Sigmoid colon (tissue), 7 donors: Measurements from ENCODE around the gene SPOCK1. TPM values are rescaled to one million over a fixed set of nuclear protein-coding genes. Genes with fewer than 3 reads are reported as not detected.

Experiments
- DNase-seq: peaks from one replicate; pipeline ENCODE4 v3.0.0-alpha.2; 2019
- H3K27ac ChIP-seq, 4 donors: fragments of 200-600 bp; sonication (generic); one replicate each; pipeline ENCODE4 v1.5.1; 2016 to 2019; ENCODE audit warnings: mild to moderate bottlenecking in 1 of 4
- H3K27me3 ChIP-seq, 3 donors: fragments of 200-600 bp; sonication (generic); one replicate each; pipeline ENCODE4 v1.5.1; 2019; ENCODE audit warnings: mild to moderate bottlenecking in 1 of 3
- H3K36me3 ChIP-seq, 4 donors: fragments of 200-600 bp; sonication (generic); one replicate each; pipeline ENCODE4 v1.5.1; 2016 to 2019
- H3K4me1 ChIP-seq, 4 donors: fragments of 200-600 bp; sonication (generic); one replicate each; pipeline ENCODE4 v1.5.1; 2017 to 2019
- H3K4me3 ChIP-seq, 4 donors: fragments of 200-600 bp; sonication (generic); one replicate each; pipeline ENCODE4 v1.5.1; 2017 to 2019; ENCODE audit warnings: mild to moderate bottlenecking in 2 of 4, moderate library complexity in 1 of 4
- H3K9me3 ChIP-seq, 4 donors: fragments of 200-600 bp in 3 of 4; sonication (generic) in 3 of 4; one replicate each; pipeline versions ENCODE4 v1.5.1 to v1.6.1; 2013 to 2019
- CTCF ChIP-seq, 4 experiments: fragments of 450-650 bp in 3 of 4; fragments of 200-600 bp in 1 of 4; IDR thresholded peaks; one replicate each; pipeline ENCODE4 v1.5.1; 2016 to 2019; ENCODE audit warnings: antibody characterized with exemption in 4 of 4, mild to moderate bottlenecking in 3 of 4, moderate library complexity in 2 of 4
- EP300 ChIP-seq, 4 donors: sonication (generic); formaldehyde crosslinking; IDR thresholded peaks; one replicate each; pipeline ENCODE4 v1.6.1; 2017; ENCODE audit warnings: antibody characterized with exemption in 4 of 4
- POLR2A ChIP-seq, 2 donors: fragments of 450-650 bp; IDR thresholded peaks; one replicate each; pipeline ENCODE4 v1.6.1; 2016; ENCODE audit warnings: antibody characterized with exemption in 2 of 2, mild to moderate bottlenecking in 2 of 2, moderate library complexity in 2 of 2
- POLR2AphosphoS5 ChIP-seq, 4 donors: sonication (generic); formaldehyde crosslinking; IDR thresholded peaks; one replicate each; pipeline ENCODE4 v1.6.1; 2017; ENCODE audit warnings: antibody characterized with exemption in 4 of 4
- WGBS, 2 donors: extraction: QIAGEN DNeasy Blood & Tissue Kit; methylation state at CpG; one replicate each; pipeline ENCODE4 v1.1.7; 2013; 5-methylcytosine and 5-hydroxymethylcytosine counted together
- intact Hi-C: fragments of 100-400 bp; cut with DNase I; formaldehyde crosslinking; loops from one replicate; pipeline ENCODE4 v1.15.1; 2023
- polyA plus RNA-seq, 3 donors: library from polyadenylated mRNA; stranded (reverse); fragments of 200-250 nt; gene quantifications; one replicate each; pipeline ENCODE4 v1.2.3, GENCODE V29; 2013
- total RNA-seq, 4 donors: library from RNA; depleted of rRNA; stranded (reverse); fragments of >200 nt; gene quantifications; one replicate each; pipeline ENCODE4 v1.1.0, GENCODE V29; 2016
- donor health status: healthy with polysubstance abuse.
- donor health status: Bipolar disorder and iron deficiency.
- donor health status: healthy.

The SPOCK1 gene
- total and polyA plus RNA-seq, 7 donors = 2.4 to 104 (median 33.4) TPM

GRCh38 chr5:137061382-137061781 is 437.7 kb downstream of the SPOCK1 start:
- no peak overlapping the region for H3K4me3 ChIP-seq
- intact Hi-C loops = no loop called here
- H3K9me3 ChIP-seq = no peaks in the 10 kb centered on the region
- no peak overlapping the region for H3K27ac ChIP-seq
- no peaks in the 10 kb centered on the region for H3K4me1 ChIP-seq
- TF ChIP-seq POLR2A (IDR thresholded peaks at IDR 0.05) = no peak
- DNase-seq = no peak
- H3K27me3 ChIP-seq = no peaks in the 10 kb centered on the region
- 44 to 77% methylated on average over 4 of the region's 4 CpGs for WGBS, 2 donors
- no peaks in the 10 kb centered on the region for H3K36me3 ChIP-seq

- no peaks in the 10 kb centered on the region for H3K9me3 ChIP-seq
- H3K4me3 ChIP-seq = no peak overlapping the region
- no peaks in the 10 kb centered on the region for H3K4me1 ChIP-seq
- no peak for DNase-seq
- WGBS, 2 donors = 87 to 90% methylated on average over 4 of the region's 4 CpGs
- H3K36me3 ChIP-seq = no peaks in the 10 kb centered on the region
- H3K27me3 ChIP-seq = no peaks in the 10 kb centered on the region
- intact Hi-C loops = no loop called here
- no peak overlapping the region for H3K27ac ChIP-seq
- TF ChIP-seq CTCF (IDR thresholded peaks at IDR 0.05) (no peak), EP300 (IDR thresholded peaks at IDR 0.05) (no peak), POLR2A (IDR thresholded peaks at IDR 0.05) (no peak), POLR2AphosphoS5 (IDR thresholded peaks at IDR 0.05) (no peak)
Observed at GRCh38 chr5:137058089-137058488, 441.0 kb downstream of the SPOCK1 start.

- intact Hi-C loops = no loop called here
- DNase-seq = no peak
- no peaks in the 10 kb centered on the region for H3K9me3 ChIP-seq
- H3K4me1 ChIP-seq = no peaks in the 10 kb centered on the region
- no peaks in the 10 kb centered on the region for H3K36me3 ChIP-seq
- WGBS, 2 donors = 94 to 97% methylated on average over 2 of the region's 2 CpGs
- no peaks in the 10 kb centered on the region for H3K27me3 ChIP-seq
- H3K27ac ChIP-seq = no peak overlapping the region
- TF ChIP-seq EP300 (IDR thresholded peaks at IDR 0.05) (no peak), POLR2AphosphoS5 (IDR thresholded peaks at IDR 0.05) (no peak), POLR2A (IDR thresholded peaks at IDR 0.05) (no peak), CTCF (IDR thresholded peaks at IDR 0.05) (no peak)
- H3K4me3 ChIP-seq = no peak overlapping the region
Observed at GRCh38 chr5:137056676-137057075, 442.4 kb downstream of the SPOCK1 start.

GRCh38 chr5:137055271-137055872 is 443.8 kb downstream of the SPOCK1 start:
- TF ChIP-seq CTCF (IDR thresholded peaks at IDR 0.05) = no peak
- no peak for TF ChIP-seq POLR2A (IDR thresholded peaks at IDR 0.05)
- no peak for TF ChIP-seq POLR2AphosphoS5 (IDR thresholded peaks at IDR 0.05)
- TF ChIP-seq EP300 (IDR thresholded peaks at IDR 0.05) = no peak
- 76 to 88% methylated on average over 2 of the region's 2 CpGs for WGBS, 2 donors
- Histone ChIP-seq H3K27ac (no peak overlapping the region), H3K27me3 (no peaks in the 10 kb centered on the region), H3K4me1 (no peaks in the 10 kb centered on the region), H3K9me3 (no peaks in the 10 kb centered on the region), H3K36me3 (no peaks in the 10 kb centered on the region), H3K4me3 (no peak overlapping the region)
- intact Hi-C loops = no loop called here
- DNase-seq = no peak

DNA sequence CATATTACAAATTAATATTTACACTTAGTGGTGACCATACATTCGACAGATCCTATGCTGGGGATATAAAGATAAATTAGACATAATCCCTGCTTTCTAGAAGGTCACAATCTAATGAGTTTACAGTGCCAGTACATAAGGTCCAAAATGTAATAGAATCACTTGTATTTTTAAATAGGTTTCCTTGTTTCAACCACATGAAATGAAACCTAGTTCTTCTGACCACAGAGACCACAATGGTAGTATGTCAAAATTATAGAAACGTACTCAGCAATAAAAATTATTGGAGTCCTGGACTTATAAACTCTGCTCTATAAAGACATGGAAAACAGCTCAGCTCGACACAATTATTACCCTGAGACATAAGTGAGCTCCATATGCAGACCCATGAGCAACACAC is 444.3 kb downstream of the SPOCK1 start:
- no peak for DNase-seq
- no peaks in the 10 kb centered on the region for H3K36me3 ChIP-seq
- no peak for TF ChIP-seq EP300 (IDR thresholded peaks at IDR 0.05)
- TF ChIP-seq CTCF (IDR thresholded peaks at IDR 0.05) = no peak
- no peak for TF ChIP-seq POLR2A (IDR thresholded peaks at IDR 0.05)
- no peak for TF ChIP-seq POLR2AphosphoS5 (IDR thresholded peaks at IDR 0.05)
- 45 to 54% methylated on average over 3 of the region's 3 CpGs for WGBS, 2 donors
- no peak overlapping the region for H3K27ac ChIP-seq
- H3K4me1 ChIP-seq = no peaks in the 10 kb centered on the region
- no peak overlapping the region for H3K4me3 ChIP-seq
- H3K9me3 ChIP-seq = no peaks in the 10 kb centered on the region
- H3K27me3 ChIP-seq = no peaks in the 10 kb centered on the region
- intact Hi-C loops = no loop called here
